Gastrocnemius medialis (tissue), 4 donors: Measurements from ENCODE around the gene NFKBIZ.

Experiments used
- POLR2A ChIP-seq, 2 donors: fragments of 450-650 bp; IDR thresholded peaks; one replicate each; pipeline ENCODE4 v1.6.1; 2017; ENCODE audit warnings: antibody characterized with exemption in 2 of 2, mild to moderate bottlenecking in 2 of 2, moderate library complexity in 2 of 2
- TF ChIP-seq, protein P1 (sequence below), 5 experiments: fragments of 450-650 bp in 3 of 5; fragments of 200-600 bp in 2 of 5; sonication (generic) in 2 of 5; IDR thresholded peaks in 4 of 5; conservative IDR thresholded peaks in 1 of 5; 1 replicate in 4 of 5; 2 replicates in 1 of 5; pipeline ENCODE4 v1.5.1; 2016 to 2019; ENCODE audit warnings: antibody characterized with exemption in 5 of 5, mild to moderate bottlenecking in 3 of 5, moderate library complexity in 3 of 5

DNA sequence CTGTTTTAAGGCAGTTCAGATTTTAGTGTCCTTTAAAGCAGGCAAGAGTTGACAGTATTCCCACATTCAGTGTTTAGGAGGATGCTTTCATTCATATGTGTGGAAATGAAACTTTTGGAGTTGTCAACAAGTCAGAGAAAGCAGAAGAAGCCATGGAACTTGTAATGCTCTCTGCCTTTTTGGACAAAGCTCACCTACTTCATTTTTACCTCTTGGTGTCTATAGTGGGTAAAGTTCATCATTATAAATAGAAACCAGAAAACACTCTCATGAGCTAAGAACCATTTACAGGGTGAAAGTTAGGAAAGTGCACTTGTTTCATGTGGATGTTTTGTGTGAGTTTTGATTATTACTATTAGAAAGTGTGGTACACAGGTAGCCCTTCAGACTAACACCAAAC, 9.2 kb upstream of the NFKBIZ start:
- TF ChIP-seq, protein P1, sequence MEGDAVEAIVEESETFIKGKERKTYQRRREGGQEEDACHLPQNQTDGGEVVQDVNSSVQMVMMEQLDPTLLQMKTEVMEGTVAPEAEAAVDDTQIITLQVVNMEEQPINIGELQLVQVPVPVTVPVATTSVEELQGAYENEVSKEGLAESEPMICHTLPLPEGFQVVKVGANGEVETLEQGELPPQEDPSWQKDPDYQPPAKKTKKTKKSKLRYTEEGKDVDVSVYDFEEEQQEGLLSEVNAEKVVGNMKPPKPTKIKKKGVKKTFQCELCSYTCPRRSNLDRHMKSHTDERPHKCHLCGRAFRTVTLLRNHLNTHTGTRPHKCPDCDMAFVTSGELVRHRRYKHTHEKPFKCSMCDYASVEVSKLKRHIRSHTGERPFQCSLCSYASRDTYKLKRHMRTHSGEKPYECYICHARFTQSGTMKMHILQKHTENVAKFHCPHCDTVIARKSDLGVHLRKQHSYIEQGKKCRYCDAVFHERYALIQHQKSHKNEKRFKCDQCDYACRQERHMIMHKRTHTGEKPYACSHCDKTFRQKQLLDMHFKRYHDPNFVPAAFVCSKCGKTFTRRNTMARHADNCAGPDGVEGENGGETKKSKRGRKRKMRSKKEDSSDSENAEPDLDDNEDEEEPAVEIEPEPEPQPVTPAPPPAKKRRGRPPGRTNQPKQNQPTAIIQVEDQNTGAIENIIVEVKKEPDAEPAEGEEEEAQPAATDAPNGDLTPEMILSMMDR (IDR thresholded peaks at IDR 0.05 in 4 of 5, conservative IDR thresholded peaks at IDR 0.05 in 1 of 5): no peak
- TF ChIP-seq POLR2A (IDR thresholded peaks at IDR 0.05): no peak
